CD4-positive, alpha-beta T cell treated with Interleukin-1 beta for 1 hour (primary cell): Measurements from ENCODE around the gene TIMP3.

ENCODE experiments used
- DNase-seq, 2 donors: peaks; one replicate each; pipeline ENCODE4 v3.0.0-alpha.2; 2020 to 2022

TIMP3 gene

GRCh38 chr22:32809786-32810554 is 8.5 kb downstream of the TIMP3 start:
- DNase-seq, result no peak

- no peak for DNase-seq
Observed at GRCh38 chr22:32810555-32811133, 9.1 kb downstream of the TIMP3 start.

- DNase-seq, result no peak
Observed at GRCh38 chr22:32811788-32812545, 10.5 kb downstream of the TIMP3 start.

GRCh38 chr22:32814285-32814860 is 12.9 kb downstream of the TIMP3 start:
- no peak for DNase-seq

- DNase-seq, result no peak
Observed at GRCh38 chr22:32815059-32815458, 13.6 kb downstream of the TIMP3 start.

GRCh38 chr22:32815943-32816342 is 14.4 kb downstream of the TIMP3 start:
- no peak for DNase-seq

GRCh38 chr22:32817137-32817730 is 15.7 kb downstream of the TIMP3 start:
- DNase-seq, result no peak

- DNase-seq, result no peak
Observed at GRCh38 chr22:32818446-32819115, 17.1 kb downstream of the TIMP3 start.

GRCh38 chr22:32819120-32819519 is 17.6 kb downstream of the TIMP3 start:
- DNase-seq, result no peak

- DNase-seq, result no peak
Observed at GRCh38 chr22:32820131-32821119, 18.9 kb downstream of the TIMP3 start.

- DNase-seq, result no peak
Observed at GRCh38 chr22:32822179-32822877, 20.8 kb downstream of the TIMP3 start.

GRCh38 chr22:32823024-32823730 is 21.7 kb downstream of the TIMP3 start:
- DNase-seq, result no peak

GRCh38 chr22:32824531-32825312 is 23.2 kb downstream of the TIMP3 start:
- no peak for DNase-seq

GRCh38 chr22:32826537-32826936 is 25.0 kb downstream of the TIMP3 start:
- DNase-seq, result no peak

- DNase-seq, result no peak
Observed at GRCh38 chr22:32827049-32827602, 25.6 kb downstream of the TIMP3 start.

GRCh38 chr22:32828150-32828549 is 26.6 kb downstream of the TIMP3 start:
- DNase-seq, result no peak

GRCh38 chr22:32828561-32828960 is 27.1 kb downstream of the TIMP3 start:
- no peak for DNase-seq

GRCh38 chr22:32829451-32829851 is 27.9 kb downstream of the TIMP3 start:
- DNase-seq, result no peak

- no peak for DNase-seq
Observed at GRCh38 chr22:32830473-32830872, 29.0 kb downstream of the TIMP3 start.
